ENCODE results near the gene ACSF3.

The ACSF3 gene

DNA sequence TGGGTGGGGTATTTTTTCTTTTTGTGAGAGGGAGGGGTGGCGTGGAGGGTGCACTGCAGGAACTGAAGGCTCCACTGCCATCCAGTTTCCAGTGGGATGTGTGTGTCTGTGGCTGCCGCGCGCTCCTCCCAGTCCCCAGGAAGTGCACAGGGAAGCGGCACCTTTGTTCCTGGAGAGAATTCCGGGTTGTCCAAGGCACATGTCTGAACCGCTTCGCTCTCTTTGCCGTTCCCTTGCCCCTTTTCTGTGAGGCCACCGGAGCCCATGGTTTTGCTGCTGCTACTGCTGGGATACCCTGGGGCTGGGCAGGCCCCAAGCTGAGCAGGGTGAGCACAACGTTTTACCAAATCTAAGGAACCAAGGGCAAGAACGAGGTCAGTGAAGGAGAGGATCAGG, 19.5 kb downstream of the ACSF3 start:
- DNase-seq: no peak

DNA sequence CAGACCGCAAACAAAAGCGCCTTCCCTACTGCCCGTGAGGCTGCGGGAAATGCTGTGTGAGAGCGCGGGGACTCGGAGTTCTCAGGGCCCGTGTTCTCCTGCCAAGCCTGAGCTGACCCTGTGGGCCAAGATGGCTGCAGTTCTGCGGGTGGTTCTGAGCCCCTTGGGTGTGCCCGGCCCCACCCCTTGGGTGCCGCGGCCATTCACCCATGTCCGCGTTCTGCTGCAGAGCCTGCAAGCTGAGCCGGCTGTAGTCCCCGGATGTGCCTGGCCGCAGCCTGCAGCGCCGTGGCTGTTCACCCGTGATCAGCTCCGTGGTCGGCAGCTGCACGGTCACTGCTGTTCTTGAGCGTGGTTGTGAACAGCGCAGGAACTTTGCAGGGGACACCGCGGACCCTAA, 20.0 kb downstream of the ACSF3 start:
- DNase-seq: no peak

DNA sequence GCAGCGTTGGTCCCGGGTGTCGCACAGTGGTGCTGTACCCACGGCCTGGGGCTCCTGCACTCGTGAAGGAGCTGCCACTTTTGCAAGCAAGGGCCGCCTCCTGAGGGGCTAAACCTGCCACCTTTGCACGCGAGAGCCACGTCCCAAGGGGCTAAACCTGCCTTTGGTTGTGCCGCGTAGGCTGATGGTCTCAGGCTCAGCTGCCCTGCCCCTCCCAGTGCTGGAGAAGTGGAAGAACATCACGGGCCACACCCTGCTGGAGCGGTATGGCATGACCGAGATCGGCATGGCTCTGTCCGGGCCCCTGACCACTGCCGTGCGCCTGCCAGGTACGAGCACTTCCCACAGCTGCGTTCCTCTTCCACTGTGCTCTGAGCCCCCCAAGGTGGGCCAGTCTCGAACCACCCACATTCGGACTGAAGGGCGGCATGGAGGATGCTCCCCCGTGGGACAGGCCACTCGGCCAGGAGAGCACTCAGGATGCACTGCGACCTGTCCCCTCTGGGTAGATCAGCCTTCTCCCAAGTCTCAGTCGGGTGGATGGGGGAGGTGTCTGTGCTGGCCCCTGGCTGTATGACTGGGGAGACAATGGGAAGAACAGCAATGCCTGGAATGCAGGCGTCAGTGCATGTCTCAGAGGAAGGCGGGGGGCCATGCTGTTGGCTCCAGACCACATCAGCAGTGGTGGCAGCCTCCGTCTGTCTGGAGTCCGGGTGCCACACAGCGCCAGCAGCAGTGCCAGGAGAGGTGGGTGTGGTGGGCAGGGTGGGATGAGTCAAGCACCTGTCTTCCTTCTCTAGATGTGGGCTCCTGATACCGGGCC, 20.7 kb downstream of the ACSF3 start:
- DNase-seq: no peak

DNA sequence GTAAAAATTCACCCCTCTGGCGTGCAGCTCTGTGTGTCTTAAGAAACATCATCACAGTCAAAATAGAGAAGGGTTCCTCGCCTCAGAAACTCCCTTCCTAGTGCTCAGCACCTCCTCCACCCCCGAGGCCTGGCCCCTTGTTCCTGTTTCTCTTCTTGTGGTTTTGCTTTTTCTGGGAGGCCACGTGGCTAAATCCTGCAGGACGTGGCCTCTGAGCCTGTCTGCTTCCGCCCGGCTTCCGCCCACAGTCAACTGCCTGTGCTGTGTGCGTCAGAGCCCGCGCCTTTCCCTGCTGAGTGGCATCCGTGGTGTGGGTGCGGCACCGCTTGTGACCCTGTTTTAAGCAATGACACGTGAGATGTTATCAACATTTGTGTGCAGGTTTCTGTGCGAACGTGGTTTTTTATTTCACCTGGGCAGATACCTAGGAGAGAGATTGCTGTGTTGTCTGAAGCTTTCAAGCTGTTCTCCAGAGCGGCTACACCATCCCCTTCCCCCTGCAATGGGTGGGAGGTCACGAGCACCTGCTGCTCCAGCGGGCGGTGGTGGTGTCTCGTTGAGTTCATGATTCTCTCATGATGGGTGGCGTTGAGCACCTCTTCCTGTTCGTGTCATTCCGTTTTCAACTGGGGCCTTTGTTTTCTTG, 21.7 kb downstream of the ACSF3 start:
- peak; percentile 73 for DNase-seq

DNA sequence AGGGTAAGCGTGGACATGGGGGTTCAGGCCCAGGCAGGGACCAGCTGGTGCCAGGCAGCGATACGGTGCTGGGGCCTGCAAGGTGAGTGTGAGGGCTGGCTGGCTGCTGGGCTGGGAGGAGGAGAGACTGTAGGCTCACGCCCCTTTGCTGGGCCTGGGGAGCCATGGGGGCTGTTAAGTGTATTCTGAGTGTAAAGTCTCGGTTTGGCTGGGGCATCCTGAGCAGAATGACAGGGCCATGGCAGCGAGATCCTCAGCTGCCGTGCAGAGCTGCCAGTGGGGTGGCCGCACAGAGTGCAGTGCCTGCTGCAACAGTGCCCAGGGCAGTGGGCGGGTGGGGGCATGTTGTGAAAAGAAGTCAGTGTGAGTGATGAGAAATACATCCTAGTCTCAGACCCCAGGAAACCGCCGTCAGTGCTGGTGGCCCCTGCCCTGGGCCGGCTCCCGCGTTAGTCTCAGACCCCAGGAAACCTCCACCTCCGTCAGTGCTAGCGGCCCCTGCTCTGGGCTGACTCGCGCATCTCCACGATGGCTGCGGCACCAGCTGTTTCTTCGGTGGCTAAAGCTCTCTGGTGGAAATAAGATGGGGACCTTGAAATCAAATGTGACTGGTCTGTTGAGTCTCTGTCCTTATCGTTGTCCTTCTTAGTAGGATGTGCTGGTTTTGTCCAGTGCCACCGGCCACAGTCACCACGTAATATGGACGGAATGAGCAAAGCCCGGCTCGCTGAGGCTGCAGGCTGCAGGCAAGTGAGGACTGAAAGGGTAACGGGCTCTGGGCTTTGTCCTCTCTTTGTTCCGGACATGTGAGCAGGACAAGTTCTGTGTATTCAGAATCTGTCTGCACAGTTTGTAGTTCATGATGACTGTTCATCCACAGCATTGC, 22.9 kb downstream of the ACSF3 start:
- DNase-seq: no peak

DNA sequence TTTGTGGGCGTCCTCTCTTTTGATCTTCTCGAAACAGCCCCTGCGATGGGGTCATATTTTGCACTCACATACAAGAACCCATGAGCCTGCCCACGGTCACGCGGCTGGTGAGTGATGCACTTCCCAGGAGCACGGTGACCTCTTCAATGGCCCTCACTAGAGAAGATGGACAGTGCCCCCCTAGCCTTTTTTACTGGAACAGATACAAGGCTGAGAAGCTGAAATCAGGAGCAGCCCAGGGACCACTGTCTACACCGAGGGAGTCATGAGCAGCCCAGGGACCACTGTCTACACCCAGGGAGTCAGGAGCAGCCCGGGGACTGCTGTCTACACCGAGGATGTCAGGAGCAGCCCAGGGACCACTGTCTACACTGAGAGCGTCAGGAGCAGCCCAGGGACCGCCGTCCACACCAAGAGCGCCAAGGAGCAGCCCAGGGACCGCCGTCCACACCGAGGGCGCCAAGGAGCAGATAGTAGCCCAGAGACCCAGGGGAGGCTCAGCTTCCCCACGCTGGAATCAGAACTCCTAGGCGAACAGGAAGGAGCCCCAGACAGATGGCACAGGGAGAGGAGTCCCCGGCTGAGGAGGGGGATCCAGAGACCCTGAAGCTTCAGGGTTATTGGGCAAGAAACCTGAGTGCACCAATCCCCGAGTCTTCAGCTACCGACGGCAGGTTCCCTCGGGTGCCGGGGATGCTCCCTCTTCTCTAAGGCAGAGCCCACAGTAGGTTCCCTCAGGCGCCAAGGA, 23.7 kb downstream of the ACSF3 start:
- DNase-seq: no peak

DNA sequence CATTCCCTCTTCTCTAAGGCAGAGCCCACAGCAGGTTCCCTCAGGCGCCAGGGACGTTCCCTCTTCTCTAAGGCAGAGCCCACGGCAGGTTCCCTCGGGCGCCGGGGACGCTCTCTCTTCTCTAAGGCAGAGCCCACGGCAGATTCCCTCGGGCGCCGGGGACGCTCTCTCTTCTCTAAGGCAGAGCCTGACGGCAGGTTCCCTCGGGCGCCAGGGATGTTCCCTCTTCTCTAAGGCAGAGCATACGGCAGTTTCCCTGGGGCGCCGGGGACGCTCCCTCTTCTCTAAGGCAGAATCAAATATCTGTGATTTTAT, 24.3 kb downstream of the ACSF3 start:
- DNase-seq: no peak

DNA sequence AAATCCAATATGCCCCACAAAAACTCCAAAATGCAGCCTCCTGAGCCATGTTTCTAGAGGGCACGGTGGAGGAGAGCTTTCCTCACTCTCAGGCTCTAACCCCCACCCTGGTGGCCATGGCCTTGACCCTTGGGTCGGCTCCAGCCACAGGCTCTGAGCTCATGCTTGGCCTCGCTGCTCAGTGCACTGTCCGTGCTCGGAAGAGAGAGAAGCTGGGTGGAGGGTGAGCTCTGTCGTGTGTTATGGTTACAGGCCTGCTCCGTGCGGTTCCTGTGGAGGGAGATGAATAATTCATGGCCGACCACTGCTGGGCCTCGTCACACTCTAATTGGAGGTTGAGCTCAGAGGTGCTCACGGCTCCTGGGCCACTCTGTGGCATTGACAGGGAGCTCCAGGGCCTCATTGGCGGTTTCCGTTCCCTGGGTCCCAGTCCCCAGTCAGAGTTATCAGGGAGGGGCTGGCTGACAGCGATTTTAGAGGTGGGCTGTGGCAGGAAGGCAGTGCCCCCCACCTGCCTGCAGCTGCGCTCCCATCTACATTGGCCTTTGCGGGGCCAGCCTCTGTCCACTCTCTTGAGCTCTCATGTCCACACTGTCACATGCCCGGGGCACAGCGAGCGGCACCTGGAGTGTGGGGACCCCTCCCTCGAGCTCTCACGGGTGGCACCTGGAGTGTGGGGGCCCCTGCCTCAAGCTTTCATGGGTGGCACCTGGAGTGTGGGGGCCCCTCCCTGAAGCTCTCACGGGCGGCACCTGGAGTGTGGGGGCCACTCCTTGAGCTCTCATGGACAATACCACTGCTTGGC, 24.9 kb downstream of the ACSF3 start:
- DNase-seq: no peak

DNA sequence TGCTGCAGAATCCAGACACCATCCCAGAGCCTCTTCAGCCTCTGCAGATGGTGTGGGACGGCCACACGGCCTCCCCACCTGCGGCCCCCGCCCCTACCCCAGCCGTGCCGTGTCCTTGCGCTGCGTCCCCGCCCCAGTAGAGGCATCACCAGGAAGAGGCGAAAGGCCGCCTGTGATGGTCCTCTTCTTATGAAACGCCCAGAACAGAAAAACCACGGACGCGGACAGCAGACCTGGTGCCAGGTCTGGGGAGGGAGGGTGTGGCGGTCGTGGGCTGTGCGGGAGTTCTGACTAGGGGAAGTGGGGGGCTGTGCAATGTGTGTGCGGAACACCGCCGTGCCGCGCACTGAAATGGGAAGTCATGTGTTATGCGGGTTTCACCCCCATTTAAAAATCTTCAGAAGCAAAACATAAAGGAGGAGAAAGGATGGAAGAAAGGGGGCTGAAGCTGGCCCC, 25.5 kb downstream of the ACSF3 start:
- DNase-seq: no peak

DNA sequence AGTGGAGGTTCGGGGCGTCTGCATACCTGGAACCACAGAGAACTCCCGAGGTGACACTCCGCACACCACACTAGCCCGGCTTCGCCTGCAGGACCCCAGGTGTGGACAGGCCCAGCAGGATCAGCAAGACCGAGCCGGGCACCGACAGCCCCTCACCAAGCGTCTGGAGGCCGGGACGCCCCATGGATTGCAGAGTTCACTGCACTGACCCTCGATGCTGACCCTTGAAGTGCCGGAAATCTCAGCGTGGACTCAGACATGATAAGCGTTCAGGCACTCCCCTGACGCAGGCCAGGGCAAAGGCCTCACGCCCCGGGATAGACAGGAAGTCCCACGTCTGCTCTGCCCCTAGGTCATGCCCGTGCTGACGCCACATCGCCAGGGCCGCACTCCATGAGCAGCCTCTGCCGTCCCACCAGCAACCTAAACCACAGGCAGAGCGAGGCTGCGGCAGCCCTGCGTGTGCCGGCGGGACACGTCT, 26.0 kb downstream of the ACSF3 start:
- no peak for DNase-seq

DNA sequence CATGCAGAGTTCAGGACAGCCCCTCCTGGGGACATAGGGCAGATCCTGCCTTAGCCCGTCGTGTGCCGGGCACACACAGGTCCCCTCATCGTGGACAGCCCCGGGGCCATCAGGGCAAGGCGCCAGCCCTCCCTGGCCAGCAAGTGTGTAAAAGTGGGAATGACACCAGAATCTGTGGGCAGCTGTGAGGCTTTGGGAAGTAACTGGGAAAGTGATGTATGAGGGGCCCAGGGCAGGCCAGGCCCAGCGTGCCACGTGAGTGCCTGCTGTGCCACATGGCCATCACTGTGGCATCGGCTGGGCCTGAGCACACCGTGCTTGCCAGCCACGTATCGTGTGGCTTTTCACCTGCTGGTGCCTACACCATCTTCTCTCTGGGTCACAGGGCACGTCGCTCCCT, 26.6 kb downstream of the ACSF3 start:
- no peak for DNase-seq

DNA sequence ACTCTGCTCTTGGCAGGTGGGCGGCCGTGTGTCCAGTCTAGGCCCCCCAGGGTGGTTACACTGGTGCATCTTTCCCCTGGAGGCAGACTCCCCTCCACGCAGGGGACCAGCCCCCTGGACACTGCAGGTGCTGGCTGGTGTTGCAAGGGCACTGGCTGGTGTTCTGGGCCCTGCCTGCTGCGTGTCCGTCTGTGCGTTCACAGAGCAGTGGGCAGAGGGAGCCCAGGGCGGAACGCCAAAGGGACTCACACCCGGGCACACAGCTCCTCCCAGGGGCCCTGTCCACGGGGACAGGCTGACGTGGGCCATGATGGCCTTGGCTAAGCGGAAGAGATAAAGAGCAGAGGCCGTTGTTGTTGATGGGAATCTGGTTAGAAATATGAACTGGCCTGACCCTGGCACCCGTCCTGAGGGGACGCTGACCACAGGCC, 27.3 kb downstream of the ACSF3 start:
- DNase-seq: no peak

DNA sequence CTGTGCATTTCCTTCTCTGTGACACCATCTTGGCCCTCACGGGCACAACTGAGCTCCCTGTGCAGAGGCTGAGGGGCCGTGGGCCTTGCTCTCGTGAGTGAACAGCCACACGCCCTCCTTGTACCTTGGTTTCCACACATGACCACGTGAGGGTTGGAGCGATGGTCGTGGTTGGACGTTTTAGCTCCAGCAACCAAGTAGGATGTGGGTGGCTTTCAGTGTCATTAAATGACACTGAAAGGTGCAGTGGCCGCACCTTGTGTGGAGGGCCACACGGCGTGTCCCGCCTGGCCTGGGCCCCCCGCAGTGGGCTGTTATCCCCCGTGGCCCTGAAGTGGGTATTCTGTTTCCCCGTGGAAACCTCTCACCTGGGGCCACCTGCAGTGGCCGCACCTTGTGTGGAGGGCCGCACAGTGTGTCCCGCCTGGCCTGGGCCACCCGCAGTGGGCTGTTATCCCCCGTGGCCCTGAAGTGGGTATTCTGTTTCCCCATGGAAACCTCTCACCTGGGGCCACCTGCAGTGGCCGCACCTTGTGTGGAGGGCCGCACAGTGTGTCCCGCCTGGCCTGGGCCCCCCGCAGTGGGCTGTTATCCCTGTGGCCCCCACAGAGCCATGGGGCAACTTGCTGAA, 28.2 kb downstream of the ACSF3 start:
- DNase-seq: no peak

DNA sequence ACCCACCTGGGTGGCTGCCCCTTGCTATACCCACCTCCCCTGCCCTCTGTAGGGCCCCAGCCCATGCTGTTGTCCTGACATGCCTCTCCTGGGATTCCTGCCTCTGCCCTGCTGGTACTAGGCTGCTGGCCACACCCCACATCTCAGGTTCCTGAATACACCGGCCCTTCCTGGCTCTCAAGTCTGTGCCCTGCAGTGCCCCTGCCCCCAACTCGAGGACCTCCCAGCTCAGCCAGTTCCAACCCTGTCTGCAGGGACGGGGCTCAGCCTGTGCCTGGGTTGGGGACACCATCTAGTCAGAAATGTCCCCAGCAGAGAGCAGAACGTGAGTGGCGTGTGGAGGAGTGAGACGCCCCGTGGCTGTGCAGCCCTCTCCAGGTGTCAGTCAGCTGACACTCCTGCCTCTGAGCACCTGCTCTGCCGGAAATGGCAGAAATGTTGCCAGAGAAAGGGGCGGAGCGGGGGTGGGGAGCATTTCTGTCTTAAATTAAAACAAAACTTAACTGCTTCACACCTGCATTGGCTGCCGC, 28.7 kb downstream of the ACSF3 start:
- peak; percentile 30 for DNase-seq

DNA sequence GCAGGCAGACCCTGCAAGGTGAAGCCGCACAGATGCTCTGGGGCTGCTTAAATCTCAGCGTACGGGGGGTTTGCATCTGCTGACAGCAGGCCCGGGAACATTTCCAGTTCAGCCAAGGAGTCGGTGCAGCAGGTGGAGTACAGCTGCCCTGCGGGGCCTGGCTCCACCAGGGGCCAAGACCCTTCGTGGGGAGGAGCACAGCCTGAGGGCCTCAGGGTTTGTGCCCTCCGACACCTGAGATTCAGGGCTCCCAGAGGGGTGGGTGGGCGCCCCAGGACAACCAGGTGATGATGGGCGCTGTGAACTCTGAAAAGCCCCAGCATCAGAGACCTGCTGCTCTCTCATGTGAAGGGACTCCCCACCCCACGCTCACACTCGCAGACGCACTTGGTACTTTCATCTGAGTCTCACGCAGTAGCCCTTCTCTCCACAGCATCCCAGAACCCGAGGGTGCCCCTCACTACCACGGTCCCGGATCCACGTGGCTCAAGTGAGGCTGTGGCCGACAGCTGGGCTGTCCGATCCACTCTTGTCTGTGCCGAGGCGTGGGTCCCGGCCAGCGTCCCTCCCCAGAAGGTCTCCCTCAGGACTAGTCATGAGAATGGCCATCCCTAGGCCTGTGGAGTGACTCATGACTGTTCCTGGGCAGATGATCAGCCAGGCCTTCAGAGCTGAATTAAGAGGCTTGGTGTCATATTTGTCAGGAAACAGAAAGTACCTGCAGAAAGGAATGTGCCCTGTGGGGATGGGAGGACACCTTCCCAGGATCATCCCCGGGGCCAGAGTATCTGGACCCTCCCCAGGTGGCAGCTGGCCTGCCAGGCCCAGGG, 29.6 kb downstream of the ACSF3 start:
- DNase-seq: no peak

DNA sequence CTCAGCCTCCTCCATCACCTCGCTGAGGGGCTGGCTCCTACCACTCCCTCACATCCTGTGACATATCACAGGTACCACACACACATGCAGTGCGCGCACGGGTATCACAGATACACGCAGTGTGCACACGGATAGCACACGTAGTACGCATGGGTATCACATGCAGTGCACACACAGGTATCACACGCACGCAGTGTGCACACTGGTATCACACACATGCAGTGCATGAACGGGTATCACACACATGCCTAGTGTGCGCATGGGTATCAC, 30.1 kb downstream of the ACSF3 start:
- no peak for DNase-seq

DNA sequence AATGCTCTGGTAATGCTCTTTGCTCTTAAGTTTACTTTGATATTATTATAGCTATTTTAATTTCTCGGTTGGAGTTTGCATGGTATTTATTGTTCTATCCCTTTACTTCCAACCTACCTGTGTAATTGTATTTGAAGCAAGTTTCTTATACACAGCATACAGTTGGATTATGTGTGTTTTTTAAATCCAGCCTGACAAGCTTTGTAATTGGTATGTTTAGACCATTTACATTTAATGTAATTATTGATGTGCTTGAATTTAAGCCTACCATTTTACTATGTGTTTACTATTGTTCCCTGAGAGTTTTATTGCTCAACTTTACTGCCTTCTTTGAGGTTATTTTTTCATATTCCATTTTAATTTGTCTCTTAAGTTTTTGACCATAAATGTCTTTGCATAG, 35.7 kb downstream of the ACSF3 start:
- DNase-seq: no peak

DNA sequence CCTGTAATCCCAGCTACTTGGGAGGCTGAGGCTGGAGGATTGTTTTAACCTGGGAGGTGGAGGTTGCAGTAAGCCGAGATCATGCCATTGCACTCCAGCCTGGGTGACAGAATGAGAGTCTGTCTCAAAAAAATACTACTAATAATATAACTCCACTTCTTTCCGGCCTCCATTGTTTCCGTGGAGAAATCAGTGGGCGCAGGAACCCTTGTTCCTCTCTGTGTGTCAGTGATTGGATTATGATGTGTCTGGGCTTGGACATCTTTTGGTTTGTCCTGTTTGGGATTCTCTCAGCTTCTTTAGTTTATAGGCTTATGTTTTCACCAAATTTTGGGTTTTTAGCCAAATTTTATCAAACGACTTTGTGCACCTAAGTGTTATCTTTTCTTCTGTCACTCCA, 36.8 kb downstream of the ACSF3 start:
- DNase-seq: no peak

DNA sequence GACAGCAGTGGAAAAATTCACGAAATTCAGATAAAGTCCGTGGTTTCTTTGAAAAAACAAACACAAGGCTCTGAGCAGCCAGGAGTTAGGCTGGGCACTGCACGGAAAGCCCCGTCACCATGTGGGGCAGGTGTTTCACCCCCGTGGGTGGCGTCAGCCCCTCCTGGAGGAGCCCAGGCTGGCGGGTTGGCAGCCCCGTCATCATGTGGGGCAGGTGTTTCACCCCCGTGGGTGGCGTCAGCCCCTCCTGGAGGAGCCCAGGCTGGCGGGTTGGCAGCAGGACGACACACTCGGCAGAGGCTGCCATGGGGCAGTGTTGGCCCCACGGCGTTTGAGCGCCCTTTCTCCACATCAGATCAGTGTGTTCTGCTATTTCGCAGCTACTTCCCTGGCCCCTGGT, 38.1 kb downstream of the ACSF3 start:
- no peak for DNase-seq
